ENCODE measurements around the gene TPX2.

DNA sequence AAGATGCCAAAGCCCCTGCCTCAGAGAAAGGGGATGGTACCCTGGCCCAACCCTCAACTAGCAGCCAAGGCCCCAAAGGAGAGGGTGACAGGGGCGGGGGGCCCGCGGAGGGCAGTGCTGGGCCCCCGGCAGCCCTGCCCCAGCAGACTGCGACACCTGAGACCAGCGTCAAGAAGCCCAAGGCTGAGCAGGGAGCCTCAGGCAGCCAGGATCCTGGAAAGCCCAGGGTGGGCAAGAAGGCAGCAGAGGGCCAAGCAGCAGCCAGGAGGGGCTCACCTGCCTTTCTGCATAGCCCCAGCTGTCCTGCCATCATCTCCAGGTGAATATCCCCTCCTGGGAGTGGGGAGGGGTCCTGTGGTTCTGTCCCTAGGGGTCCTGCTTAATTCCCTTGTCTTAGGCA is 81.1 kb downstream of the TPX2 start:
- TF ChIP-seq, protein P1, sequence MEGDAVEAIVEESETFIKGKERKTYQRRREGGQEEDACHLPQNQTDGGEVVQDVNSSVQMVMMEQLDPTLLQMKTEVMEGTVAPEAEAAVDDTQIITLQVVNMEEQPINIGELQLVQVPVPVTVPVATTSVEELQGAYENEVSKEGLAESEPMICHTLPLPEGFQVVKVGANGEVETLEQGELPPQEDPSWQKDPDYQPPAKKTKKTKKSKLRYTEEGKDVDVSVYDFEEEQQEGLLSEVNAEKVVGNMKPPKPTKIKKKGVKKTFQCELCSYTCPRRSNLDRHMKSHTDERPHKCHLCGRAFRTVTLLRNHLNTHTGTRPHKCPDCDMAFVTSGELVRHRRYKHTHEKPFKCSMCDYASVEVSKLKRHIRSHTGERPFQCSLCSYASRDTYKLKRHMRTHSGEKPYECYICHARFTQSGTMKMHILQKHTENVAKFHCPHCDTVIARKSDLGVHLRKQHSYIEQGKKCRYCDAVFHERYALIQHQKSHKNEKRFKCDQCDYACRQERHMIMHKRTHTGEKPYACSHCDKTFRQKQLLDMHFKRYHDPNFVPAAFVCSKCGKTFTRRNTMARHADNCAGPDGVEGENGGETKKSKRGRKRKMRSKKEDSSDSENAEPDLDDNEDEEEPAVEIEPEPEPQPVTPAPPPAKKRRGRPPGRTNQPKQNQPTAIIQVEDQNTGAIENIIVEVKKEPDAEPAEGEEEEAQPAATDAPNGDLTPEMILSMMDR (IDR thresholded peaks at IDR 0.05), result no peak
- no peak for TF ChIP-seq EZH2 (IDR thresholded peaks at IDR 0.05; ENCODE audit: borderline replicate concordance, insufficient read depth, low read depth, low read length, poor library complexity, severe bottlenecking)

Data from B cell (primary cell).